GM06990 (cell line): ENCODE measurements around the gene EXOG.

Experiments
- DNase-seq: peaks from one replicate; pipeline ENCODE4 v3.0.0-alpha.2; 2011; ENCODE audit not compliant: insufficient read length; ENCODE audit errors: extremely low read depth
- H3K27me3 ChIP-seq: replicated peaks from 2 replicates; pipeline ENCODE4 v1.6.0; 2011; ENCODE audit warnings: low read length; ENCODE audit not compliant: control insufficient read depth, insufficient read depth
- H3K36me3 ChIP-seq: 2 replicates; pipeline ENCODE4 v1.5.1; 2011; ENCODE audit warnings: low read length; ENCODE audit not compliant: control insufficient read depth, insufficient read depth
- H3K4me3 ChIP-seq: replicated peaks from 2 replicates; pipeline ENCODE4 v1.5.1; 2011; ENCODE audit warnings: low read depth, mild to moderate bottlenecking, control low read depth, low read length
- CTCF ChIP-seq: IDR thresholded peaks from 2 replicates; pipeline ENCODE4 v1.5.1; 2011; ENCODE audit warnings: low read length, control low read depth, mild to moderate bottlenecking, inconsistent platforms; ENCODE audit not compliant: insufficient read depth, poor library complexity, severe bottlenecking

Gene EXOG

GRCh38 chr3:38469852-38470251 lies 26.3 kb upstream of the EXOG start:
- H3K4me3 ChIP-seq = no peak overlapping the region
- no peaks in the 10 kb centered on the region for H3K36me3 ChIP-seq
- no peaks in the 10 kb centered on the region for H3K27me3 ChIP-seq
- DNase-seq = no peak
- no peak for TF ChIP-seq CTCF

GRCh38 chr3:38471260-38471857 lies 24.8 kb upstream of the EXOG start:
- no peak for TF ChIP-seq CTCF
- no peaks in the 10 kb centered on the region for H3K27me3 ChIP-seq
- no peaks in the 10 kb centered on the region for H3K36me3 ChIP-seq
- no peak overlapping the region for H3K4me3 ChIP-seq
- DNase-seq = no peak

- DNase-seq = no peak
- no peak overlapping the region for H3K4me3 ChIP-seq
- no peak for TF ChIP-seq CTCF
- no peaks in the 10 kb centered on the region for H3K36me3 ChIP-seq
- H3K27me3 ChIP-seq = no peaks in the 10 kb centered on the region
Measured at GRCh38 chr3:38472342-38472741, 23.8 kb upstream of the EXOG start.

GRCh38 chr3:38473229-38473628 lies 22.9 kb upstream of the EXOG start:
- H3K27me3 ChIP-seq = no peaks in the 10 kb centered on the region
- no peaks in the 10 kb centered on the region for H3K36me3 ChIP-seq
- no peak for TF ChIP-seq CTCF
- no peak for DNase-seq
- H3K4me3 ChIP-seq = no peak overlapping the region

GRCh38 chr3:38474928-38475605 lies 21.1 kb upstream of the EXOG start:
- Histone ChIP-seq H3K36me3 (no peaks in the 10 kb centered on the region), H3K27me3 (no peaks in the 10 kb centered on the region), H3K4me3 (no peak overlapping the region)
- TF ChIP-seq CTCF = no peak
- no peak for DNase-seq

GRCh38 chr3:38475716-38476115 lies 20.4 kb upstream of the EXOG start:
- DNase-seq = no peak
- no peak overlapping the region for H3K4me3 ChIP-seq
- H3K36me3 ChIP-seq = no peaks in the 10 kb centered on the region
- TF ChIP-seq CTCF = no peak
- no peaks in the 10 kb centered on the region for H3K27me3 ChIP-seq
